RCC 7860 (cell line): Measurements from ENCODE around the gene ILKAP.
"Not testable (repeated sequence)": the region's sequence is repeated elsewhere in the genome, so short reads cannot be mapped to it uniquely, and the experiment has no call there.

ENCODE experiments used
- DNase-seq: peaks from one replicate; pipeline ENCODE4 v3.0.0-alpha.2; 2015; ENCODE audit warnings: low spot score
- FAIRE-seq: peaks from 2 replicates; lab custom pipeline; 2012; peaks lifted over from hg19 to GRCh38; lab: Jason Lieb, UNC

Gene ILKAP

DNA sequence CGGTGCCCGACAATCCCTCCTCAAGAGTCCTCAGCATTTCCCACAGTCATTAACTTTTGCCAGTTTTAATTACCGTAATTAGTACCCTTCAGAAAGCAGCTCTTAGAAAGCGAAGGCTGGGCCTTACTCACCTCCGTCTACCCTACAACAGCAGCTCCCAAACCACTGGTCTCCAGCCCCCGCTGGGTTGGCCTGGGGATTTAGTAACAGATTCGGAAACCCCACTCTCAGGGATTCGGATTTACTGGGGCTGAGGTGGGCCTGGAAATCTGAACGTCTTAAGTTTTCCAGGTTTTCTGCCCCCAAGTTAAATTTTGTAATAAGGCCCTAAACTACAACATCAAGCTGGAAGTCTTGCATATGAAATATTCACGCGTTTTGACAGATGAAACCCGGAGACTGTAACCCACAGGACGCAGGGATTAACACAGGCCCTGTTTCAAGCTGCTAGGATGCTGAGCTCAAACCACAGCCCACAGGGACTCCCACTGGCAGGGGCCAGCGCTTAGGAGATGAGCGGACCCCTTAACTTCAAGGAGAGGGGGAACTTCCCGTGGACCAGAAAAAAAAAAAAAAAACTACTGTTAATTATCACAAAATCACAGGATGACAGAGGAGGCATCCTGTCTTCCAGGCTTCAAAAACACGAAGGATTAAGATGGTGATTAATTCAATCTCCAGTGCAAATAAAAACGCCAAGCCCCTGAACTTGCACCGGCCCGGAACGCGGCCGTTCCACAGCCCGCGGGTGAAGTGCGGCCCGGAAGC, 985 bp downstream of the ILKAP start:
- FAIRE-seq = no peak
- no peak for DNase-seq

- DNase-seq = no peak
- no peak for FAIRE-seq
Observed at GRCh38 chr2:238190445-238190844, 13.1 kb downstream of the ILKAP start.

- no peak for FAIRE-seq
- no peak for DNase-seq
Observed at GRCh38 chr2:238187618-238188548, 15.6 kb downstream of the ILKAP start.

DNA sequence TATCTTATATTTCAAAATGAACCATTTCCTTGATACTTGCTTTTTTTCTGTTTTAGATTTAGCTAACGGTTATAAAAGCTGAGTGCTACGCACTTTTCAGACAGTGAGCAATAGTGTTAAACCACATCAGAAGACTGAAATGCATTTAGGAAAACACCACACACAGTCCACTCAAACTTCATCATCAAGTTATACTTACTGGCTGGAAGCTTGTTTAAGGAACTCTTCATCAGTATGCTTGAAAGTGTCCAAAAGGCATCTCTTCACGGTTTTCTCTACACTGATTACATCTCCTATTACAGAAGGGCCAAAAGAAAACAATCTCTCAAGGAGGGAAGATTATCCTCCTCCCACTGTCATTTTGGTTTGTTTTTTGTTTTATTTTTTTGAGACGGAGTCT, 19.7 kb downstream of the ILKAP start:
- no peak for DNase-seq

GRCh38 chr2:238182362-238182761, 21.1 kb downstream of the ILKAP start:
- FAIRE-seq (no peak), DNase-seq (no peak)

More for the DNA sequence above, 19.7 kb downstream of the ILKAP start:
- FAIRE-seq = no peak

DNA sequence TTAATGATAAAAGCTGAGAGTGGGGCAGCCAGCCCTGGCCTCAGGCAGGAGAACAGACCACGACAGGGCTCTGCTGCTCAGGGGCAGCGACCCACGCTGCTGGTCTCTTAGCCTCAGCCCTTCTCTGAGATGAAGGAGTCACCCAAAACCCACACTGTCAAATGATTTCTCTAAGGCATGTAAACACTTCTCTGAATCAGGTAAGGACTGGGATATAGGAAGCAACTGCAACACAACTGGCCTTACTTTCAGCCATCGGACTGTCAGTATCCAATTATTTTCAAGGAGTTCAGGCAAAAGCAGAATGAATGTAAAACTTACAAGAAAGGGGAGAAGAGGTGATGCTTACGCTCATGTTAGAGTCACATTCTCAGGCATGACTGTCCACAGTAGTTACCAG, 22.9 kb downstream of the ILKAP start:
- FAIRE-seq = no peak

DNA sequence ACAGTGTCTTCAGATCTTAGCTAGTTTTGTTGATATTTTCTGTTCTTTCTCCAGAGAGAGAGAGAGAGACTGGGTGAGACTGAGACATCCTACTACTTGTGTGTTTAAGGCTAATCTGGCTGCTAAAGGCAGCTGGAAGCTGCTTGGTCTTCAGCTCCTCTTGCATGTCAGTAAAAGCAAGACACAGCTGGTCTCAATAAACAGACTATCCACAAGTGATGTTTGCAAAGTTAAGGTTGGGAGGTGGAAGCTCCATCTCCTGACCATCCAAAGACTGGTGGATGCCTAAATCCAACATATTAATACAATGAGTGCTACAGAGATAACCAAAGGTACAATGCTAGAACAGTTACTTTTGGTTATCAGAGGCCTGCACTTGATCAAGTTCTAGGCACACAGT, 26.9 kb downstream of the ILKAP start:
- FAIRE-seq = no peak
- DNase-seq = no peak

More for the DNA sequence above, 22.9 kb downstream of the ILKAP start:
- no peak for DNase-seq

GRCh38 chr2:238174701-238175100, 28.8 kb downstream of the ILKAP start:
- FAIRE-seq (no peak), DNase-seq (no peak)

GRCh38 chr2:238174291-238174690, 29.2 kb downstream of the ILKAP start:
- DNase-seq = no peak
- FAIRE-seq = no peak

- FAIRE-seq (no peak), DNase-seq (no peak)
Observed at GRCh38 chr2:238173692-238174091, 29.8 kb downstream of the ILKAP start.

GRCh38 chr2:238172439-238172838, 31.1 kb downstream of the ILKAP start:
- no peak for DNase-seq
- no peak for FAIRE-seq

GRCh38 chr2:238171575-238172187, 31.8 kb downstream of the ILKAP start:
- DNase-seq (no peak), FAIRE-seq (no peak)

DNA sequence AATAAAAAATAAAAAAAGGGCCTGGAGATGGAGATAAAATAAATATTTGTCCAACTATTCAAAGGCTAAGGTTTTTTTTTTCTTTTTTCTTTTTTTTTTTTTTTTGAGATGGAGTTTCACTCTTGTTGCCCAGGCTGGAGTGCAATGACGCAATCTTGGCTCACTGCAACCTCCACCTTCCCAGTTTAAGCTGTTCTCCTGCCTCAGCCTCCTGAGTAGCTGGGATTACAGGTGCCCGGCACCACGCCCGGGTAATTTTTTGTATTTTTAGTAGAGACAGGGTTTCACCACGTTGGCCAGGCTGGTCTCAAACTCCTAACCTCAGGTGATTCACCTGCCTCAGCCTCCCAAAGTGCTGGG, 32.4 kb downstream of the ILKAP start:
- DNase-seq, FAIRE-seq: not testable (repeated sequence)

DNA sequence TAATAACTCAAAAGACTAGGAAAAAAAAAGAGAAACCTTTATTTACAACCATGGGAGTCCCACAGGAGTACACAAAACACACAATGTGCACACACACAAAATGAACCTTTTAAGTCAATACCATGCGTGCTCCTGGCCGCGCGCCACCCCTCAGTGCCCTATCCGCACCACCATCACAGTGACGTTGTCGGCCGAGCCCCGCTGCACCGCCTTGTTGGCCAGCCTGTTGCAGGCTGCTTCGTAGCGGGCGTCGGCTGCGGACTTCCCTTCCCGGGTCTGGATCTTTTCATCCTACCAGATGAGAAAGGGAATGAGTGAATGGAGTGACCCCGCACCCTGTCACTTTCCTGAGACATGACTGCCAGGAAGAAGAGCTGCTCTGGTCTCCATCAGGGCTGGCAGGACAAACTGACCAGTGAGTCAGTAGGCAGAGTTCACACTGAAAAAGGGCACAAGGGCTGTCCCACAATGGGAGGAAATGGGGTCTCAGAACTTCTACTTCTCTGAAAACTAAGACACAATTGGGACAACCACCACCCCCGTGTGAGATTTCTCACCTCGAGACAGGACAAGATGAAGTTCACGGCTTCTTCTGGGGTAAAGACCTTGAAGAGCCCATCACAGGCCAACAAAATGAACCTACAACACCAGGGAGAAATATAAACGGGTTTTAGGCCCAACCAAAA, 33.0 kb downstream of the ILKAP start:
- DNase-seq = no peak
- FAIRE-seq = no peak

GRCh38 chr2:238169708-238170251, 33.7 kb downstream of the ILKAP start:
- FAIRE-seq = peak; percentile 98
- peak; percentile 98 for DNase-seq

DNA sequence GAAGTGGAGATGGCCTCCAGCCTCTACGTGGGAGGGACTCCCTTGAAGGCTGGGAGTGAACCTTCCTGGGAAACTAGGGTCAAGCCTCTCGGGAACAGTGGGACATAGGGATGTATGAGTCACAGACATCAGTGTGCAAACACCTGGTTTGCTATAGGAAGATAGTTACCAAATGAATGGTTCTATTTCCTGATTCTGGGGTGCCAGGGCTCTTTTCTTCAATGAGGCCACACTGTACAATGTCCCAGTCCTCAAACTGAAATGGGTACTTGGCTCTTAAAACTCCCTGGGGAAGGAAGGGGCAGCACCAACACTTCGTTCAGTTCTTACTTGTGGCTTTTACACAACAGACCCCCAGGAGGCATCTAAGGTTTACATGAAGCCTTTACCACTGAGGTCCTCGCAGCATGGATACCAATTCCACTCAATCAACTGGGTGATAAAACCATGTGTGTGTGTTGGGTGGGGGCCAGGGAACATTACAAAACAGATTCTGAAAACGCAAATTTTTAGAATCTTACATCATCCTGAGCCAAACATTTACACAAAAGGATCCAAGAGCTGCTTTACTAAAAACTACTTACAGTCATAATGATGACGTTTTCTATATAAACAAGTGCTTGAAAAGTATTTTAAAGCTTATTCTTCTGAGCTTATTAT, 34.3 kb downstream of the ILKAP start:
- DNase-seq = peak; percentile 59

GRCh38 chr2:238168196-238169047, 35.1 kb downstream of the ILKAP start:
- no peak for DNase-seq
- FAIRE-seq = no peak

More for the DNA sequence above, 34.3 kb downstream of the ILKAP start:
- FAIRE-seq = no peak

GRCh38 chr2:238167761-238168160, 35.7 kb downstream of the ILKAP start:
- DNase-seq (no peak), FAIRE-seq (no peak)

GRCh38 chr2:238167344-238167715, 36.2 kb downstream of the ILKAP start:
- DNase-seq (no peak), FAIRE-seq (no peak)
